Activated CD4-positive, CD25-positive, alpha-beta regulatory T cell treated with anti-CD3 and anti-CD28 coated beads, Interleukin-2, amount 50 U/mL, for 24 hours (primary cell): ENCODE results near the gene SCAF11.
"Not testable (repeated sequence)": the region's sequence is repeated elsewhere in the genome, so short reads cannot be mapped to it uniquely, and the experiment has no call there.

Experiments
- ATAC-seq, 2 donors: fragments of 150-1000 bp; cut with Tn5 transposase; one replicate each; pipeline ENCODE4 v1.10.0; 2021; ENCODE audit warnings: mild to moderate bottlenecking in 1 of 2, moderate library complexity in 1 of 2

Gene SCAF11, protein sequence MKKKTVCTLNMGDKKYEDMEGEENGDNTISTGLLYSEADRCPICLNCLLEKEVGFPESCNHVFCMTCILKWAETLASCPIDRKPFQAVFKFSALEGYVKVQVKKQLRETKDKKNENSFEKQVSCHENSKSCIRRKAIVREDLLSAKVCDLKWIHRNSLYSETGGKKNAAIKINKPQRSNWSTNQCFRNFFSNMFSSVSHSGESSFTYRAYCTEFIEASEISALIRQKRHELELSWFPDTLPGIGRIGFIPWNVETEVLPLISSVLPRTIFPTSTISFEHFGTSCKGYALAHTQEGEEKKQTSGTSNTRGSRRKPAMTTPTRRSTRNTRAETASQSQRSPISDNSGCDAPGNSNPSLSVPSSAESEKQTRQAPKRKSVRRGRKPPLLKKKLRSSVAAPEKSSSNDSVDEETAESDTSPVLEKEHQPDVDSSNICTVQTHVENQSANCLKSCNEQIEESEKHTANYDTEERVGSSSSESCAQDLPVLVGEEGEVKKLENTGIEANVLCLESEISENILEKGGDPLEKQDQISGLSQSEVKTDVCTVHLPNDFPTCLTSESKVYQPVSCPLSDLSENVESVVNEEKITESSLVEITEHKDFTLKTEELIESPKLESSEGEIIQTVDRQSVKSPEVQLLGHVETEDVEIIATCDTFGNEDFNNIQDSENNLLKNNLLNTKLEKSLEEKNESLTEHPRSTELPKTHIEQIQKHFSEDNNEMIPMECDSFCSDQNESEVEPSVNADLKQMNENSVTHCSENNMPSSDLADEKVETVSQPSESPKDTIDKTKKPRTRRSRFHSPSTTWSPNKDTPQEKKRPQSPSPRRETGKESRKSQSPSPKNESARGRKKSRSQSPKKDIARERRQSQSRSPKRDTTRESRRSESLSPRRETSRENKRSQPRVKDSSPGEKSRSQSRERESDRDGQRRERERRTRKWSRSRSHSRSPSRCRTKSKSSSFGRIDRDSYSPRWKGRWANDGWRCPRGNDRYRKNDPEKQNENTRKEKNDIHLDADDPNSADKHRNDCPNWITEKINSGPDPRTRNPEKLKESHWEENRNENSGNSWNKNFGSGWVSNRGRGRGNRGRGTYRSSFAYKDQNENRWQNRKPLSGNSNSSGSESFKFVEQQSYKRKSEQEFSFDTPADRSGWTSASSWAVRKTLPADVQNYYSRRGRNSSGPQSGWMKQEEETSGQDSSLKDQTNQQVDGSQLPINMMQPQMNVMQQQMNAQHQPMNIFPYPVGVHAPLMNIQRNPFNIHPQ (N-terminal part only)

DNA sequence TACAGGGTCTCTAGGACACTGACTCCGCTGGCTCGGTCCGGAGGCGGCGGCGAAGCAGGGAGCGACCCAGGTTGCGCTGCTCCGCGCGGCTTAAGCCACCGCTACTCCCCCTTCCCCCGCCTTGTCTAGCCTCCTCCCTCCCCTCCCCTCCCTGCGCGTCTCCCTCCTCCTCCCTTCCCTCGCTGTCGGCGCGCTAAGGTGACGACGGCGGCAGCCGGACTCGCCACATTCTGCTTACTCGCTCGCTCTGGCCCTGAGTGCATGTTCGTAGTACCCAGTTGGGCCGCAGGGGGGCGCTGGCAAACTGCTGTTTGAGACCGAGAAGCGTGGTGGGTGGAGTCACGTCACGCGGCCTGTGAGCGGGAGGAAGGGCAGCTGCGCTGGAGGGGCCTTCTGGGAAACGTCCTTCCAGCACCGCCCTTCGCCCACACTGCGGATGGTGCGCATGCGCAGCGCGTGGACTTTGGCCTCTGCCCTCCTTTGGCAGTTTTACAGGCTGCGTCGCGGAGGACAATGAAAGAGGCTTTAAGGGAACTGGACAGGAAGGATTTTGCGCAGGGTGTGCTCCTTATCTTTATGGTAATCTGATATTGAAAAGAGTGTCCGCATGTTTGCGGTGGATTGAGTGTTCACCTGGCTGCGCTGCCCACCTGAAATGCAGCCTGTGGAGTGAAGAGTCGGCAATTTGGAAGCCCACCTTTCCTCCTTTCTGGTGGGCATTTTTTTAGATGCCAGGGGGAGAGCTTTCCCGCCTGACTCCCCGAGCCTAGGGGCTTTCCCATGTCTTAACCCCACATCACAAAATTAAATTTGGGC, at the start of gene SCAF11:
SCAF11 (minus strand) TSS at position 107 of the 816 bp plus-strand sequence. CDS start 26,407 bp downstream, outside the sequence.
- ATAC-seq, result peak; percentile 87 to 89

DNA sequence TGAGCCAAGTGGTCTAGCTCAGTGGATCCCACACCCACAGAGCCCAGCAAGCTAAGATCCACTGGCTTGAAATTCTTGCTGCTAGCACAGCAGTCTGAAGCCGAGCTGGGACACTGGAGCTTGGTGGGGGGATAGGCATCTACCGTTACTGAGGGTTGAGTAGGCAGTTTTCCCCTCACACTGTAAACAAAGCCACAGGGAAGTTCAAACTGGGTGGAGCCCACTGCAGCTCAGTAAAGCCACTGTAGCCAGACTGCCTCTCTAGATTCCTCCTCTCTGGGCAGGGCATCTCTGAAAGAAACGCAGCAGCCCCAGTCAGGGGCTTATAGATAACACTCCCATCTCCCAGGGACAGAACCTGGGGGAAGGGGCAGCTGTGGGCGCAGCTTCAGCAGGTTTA, 46.7 kb upstream of the SCAF11 start:
- ATAC-seq, result not testable (repeated sequence)

GRCh38 chr12:46027172-46027571, 36.8 kb upstream of the SCAF11 start:
- ATAC-seq, result no peak

GRCh38 chr12:46024099-46024498, 33.7 kb upstream of the SCAF11 start:
- ATAC-seq, result no peak

DNA sequence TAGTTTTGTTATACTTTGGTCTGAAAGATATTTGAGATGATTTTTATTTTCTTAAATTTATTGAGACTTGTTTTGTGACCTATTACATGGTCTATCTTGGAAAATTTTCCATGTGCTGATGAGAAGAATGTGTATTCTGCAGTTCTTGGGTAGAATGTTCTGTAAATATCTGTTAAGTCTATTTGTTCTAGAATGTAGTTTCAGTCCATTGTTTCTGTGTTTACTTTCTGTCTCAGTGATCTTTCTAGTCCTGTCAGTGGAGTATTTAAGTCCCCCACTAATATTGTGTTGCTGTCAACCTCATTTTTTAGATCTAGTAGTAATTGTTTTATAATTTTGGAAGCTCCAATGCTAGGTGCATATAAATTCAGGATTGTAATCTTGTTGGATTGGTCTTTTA, 30.4 kb upstream of the SCAF11 start:
- no peak for ATAC-seq

DNA sequence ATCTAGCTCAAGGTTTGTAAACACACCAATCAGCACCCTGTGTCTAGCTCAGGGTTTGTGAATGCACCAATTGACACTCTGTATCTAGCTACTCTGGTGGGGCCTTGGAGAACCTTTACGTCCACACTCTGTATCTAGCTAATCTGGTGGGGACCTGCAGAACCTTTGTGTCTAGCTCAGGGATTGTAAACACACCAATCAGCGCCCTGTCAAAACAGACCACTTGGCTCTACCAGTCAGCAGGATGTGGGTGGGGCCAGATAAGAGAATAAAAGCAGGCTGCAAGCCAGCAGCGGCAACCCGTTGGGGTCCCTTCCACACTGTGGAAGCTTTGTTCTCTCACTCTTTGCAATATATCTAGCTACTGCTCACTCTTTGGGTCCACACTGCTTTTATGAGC, 28.3 kb upstream of the SCAF11 start:
- ATAC-seq, result not testable (repeated sequence)

GRCh38 chr12:46017866-46018375, 27.5 kb upstream of the SCAF11 start:
- ATAC-seq, result not testable (repeated sequence)

GRCh38 chr12:46005823-46006222, 15.4 kb upstream of the SCAF11 start:
- no peak for ATAC-seq

- no peak for ATAC-seq
Measured at GRCh38 chr12:46005151-46005797, 14.9 kb upstream of the SCAF11 start.

- ATAC-seq, result no peak
Measured at GRCh38 chr12:46004715-46005114, 14.3 kb upstream of the SCAF11 start.

DNA sequence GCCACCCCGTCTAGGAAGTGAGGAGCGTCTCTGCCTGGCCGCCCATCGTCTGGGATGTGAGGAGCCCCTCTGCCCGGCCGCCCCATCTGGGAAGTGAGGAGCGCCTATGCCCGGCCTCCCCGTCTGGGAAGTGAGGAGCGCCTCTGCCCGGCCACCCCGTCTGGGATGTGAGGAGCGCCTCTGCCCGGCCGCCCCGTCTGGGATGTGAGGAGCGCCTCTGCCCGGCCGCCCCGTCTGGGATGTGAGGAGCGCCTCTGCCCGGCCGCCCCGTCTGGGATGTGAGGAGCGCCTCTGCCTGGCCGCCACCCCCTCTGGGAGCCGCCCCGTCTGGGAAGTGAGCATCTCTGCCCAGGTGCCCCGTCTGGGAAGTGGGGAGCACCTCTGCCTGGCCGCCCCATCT, 9.7 kb upstream of the SCAF11 start:
- ATAC-seq, result not testable (repeated sequence)

DNA sequence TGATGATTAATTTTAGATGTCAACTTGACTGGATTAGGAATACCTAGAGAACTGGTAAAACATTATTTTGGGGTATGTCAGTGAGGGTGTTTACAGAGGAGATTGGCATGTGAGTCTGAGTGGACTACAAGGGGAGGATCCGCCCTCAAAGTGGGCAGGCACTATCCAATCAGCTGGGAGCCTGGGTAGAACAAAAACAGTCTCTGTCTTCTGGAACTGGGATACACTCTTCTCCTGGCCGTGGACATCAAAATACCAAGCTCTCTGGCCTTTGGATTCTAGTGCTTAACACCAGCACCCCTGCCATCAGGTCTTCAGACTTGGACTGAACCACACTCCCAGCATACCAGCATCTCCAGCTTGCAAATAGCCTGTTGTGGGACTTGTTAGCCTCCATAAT, 4.4 kb upstream of the SCAF11 start:
- ATAC-seq, result no peak

DNA sequence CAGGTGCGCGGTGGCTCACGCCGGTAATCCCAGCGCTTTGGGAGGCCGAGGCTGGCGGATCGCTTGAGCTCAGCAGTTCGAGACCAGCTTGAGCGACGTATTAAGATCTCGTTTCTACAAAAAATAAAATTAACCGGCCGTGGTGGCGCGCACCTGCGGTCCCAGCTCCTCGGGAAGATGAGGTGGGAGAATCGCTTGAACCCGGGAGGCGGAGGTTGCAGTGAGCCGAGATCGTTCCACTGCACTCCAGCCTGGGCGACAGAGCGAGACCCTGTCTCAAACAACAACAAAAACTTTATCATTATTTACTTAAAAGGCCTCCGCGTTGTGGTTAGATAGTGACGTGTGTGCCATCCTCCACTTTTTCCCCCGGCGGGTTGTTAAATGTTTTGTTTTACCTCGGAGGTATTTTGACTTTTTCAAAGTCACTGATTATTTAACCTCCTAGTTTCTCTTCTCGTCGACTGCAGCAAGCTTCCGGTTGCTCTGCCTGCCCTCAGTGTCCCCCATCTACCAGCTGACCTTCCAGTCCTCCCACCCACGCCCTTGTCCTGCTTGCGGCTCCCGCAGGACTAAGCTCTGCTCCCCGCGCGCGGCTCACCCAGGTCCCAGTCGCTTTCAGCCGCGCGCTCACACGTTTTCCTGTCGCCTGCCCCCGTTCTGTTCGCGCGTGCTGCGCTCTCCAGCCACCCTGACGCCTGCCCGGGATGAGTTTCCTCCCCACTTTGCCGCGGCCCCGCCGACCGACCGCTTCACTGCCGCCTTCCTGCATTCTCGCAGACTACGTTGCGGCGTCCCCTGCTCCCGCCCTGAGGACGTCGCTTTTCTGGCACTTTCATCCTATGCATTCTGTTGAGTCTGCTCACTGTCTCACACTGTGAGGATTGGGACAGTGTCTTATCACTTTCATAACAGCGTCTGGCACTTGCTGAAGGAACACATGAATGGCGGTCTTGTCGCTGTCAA, 1.2 kb upstream of the SCAF11 start:
- peak; percentile 0 to 3 for ATAC-seq

DNA sequence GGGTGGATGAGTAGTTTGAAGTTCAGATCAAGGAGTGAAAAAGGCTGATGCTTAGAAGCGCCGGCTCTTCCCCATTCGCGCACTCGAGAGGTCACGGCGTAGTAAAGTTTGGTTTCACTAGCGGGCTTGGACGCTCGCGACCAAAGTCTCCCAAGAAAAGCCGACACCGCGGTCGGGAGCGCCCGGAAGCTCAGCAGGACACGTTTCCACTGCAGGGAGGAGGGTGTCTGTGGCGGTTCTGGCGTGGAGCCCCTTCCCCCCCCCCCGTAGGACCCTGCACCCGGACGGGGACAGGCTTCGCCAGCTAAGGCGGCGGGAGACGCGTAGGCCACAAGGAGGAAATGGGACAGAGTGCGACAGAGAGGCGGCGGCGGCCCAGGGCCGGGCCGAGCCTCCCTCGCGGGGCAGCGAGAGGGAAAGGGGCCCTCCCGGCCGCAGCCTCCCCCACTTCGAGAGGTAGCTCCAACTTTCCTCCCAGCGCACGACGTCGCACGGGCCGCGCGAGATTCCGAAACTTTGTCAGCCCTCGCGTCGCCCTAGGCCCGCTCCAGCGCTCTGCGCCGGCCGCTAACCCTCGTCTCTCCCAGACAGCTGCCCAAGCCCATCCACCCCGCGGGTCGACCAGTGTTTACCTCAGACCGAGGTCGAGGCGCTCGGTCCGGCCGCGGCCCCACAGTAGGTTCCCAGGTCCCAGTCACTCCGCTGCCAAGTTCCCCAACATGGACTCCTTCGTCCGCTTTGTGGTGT, 480 bp downstream of the SCAF11 start:
- peak; percentile 14 to 19 for ATAC-seq

- ATAC-seq, result no peak
Measured at GRCh38 chr12:45989287-45989686, 1.1 kb downstream of the SCAF11 start.

DNA sequence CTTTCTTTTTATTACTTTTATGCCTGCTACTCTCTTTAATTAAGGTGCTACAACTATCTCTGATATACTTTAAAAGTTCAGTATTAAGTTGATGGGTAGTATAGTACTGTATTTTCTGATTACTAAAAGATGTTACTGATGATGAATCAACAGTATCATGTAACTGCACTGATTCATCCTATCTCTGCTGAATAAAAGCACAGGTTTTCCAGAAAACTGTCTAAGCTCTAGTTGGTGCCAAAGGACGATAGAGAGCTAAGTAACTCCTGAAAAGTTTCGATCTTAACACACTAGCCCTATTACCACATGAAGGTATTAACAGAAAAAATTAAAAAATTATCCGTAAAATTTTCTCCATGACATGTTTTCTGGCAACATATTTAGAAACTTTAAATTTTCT, 2.1 kb downstream of the SCAF11 start:
- ATAC-seq, result no peak

DNA sequence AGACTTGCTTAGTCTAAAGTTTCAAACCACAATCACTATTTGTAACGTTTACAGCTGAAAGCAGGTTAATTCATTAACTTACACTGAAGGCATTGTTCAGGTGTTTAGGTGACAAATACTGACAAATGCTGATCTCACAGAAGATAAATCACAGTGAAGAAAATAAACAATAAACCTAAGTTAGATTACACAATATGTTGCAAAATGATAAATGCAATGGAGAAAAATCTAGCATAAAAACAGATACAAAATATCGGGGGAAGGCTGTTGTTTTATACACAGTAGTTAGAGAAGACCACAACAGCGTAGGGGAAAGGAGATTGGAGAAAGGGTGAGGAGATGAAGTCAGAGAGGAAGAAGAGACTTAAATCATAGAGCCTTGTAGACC, 3.0 kb downstream of the SCAF11 start:
- no peak for ATAC-seq

- no peak for ATAC-seq
Measured at GRCh38 chr12:45986641-45987339, 3.6 kb downstream of the SCAF11 start.
